Measurements from ENCODE around the gene GOLGA3. TPM values are rescaled to one million over a fixed set of nuclear protein-coding genes. Genes with fewer than 3 reads are reported as not detected.
"Not testable (repeated sequence)": the region's sequence is repeated elsewhere in the genome, so short reads cannot be mapped to it uniquely, and the experiment has no call there.

GOLGA3 gene, protein sequence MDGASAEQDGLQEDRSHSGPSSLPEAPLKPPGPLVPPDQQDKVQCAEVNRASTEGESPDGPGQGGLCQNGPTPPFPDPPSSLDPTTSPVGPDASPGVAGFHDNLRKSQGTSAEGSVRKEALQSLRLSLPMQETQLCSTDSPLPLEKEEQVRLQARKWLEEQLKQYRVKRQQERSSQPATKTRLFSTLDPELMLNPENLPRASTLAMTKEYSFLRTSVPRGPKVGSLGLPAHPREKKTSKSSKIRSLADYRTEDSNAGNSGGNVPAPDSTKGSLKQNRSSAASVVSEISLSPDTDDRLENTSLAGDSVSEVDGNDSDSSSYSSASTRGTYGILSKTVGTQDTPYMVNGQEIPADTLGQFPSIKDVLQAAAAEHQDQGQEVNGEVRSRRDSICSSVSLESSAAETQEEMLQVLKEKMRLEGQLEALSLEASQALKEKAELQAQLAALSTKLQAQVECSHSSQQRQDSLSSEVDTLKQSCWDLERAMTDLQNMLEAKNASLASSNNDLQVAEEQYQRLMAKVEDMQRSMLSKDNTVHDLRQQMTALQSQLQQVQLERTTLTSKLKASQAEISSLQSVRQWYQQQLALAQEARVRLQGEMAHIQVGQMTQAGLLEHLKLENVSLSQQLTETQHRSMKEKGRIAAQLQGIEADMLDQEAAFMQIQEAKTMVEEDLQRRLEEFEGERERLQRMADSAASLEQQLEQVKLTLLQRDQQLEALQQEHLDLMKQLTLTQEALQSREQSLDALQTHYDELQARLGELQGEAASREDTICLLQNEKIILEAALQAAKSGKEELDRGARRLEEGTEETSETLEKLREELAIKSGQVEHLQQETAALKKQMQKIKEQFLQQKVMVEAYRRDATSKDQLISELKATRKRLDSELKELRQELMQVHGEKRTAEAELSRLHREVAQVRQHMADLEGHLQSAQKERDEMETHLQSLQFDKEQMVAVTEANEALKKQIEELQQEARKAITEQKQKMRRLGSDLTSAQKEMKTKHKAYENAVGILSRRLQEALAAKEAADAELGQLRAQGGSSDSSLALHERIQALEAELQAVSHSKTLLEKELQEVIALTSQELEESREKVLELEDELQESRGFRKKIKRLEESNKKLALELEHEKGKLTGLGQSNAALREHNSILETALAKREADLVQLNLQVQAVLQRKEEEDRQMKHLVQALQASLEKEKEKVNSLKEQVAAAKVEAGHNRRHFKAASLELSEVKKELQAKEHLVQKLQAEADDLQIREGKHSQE (N-terminal part only)
- total RNA-seq (40.4 and 50.8 TPM in 2 replicates), polyA plus RNA-seq (12.2 and 15.3 TPM in 2 replicates)

DNA sequence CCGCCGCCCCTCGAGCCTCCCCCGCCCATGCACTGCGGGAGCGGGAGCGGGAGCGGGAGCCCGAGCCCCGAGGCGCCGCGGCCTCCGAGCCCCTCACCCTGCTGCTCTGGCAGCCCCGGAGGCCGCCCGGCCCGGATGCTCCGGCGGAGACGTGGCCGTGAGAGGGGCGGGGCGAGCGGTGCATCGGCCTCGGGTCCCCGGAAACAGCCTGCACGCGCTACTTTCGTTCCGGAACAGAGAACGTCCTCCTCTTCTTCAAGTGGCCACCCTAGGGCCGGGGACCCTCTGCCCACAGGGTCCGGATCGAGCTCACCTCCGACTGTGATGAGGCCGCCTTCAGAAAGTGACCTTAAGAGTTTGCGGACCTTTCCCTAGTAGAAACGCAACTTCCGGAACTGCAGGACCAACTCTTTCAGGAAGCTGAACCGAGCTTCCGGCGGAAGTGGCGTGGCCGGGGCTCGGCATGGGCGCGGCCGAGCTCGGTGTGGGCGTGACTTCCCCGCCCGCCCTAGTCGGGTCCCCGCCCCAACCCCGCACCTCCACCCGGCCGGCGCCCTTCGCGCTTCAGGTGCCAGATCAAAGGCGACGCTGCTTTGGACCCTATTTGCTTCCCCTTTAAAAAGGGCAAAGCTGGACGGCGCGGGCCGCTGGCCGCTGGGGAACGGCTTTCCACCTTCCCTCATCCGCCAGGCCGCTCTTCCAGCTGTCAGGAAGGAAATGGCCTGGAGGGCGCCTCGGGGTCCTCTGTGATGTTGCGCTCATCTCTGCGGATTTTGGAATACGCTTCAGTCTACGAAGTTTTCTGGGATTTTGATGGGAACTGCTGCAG is at the start of gene GOLGA3:
TSS of gene GOLGA3 (minus strand) at position 164 of the 829 bp plus-strand sequence. CDS start 6,741 bp downstream, outside the sequence.
- Histone ChIP-seq H3K9me3 (ENCODE audit: low read depth) (no peaks in the 10 kb centered on the region), H3K36me3 (no peaks in the 10 kb centered on the region), H3K4me3 (peak within 1 kb of the TSS; percentile 44), H3K27ac (peak within 1 kb of the TSS; percentile 98), H3K27me3 (no peaks in the 10 kb centered on the region), H3K4me1 (ENCODE audit: low read depth) (no peaks in the 10 kb centered on the region)
- TF ChIP-seq, protein P1, sequence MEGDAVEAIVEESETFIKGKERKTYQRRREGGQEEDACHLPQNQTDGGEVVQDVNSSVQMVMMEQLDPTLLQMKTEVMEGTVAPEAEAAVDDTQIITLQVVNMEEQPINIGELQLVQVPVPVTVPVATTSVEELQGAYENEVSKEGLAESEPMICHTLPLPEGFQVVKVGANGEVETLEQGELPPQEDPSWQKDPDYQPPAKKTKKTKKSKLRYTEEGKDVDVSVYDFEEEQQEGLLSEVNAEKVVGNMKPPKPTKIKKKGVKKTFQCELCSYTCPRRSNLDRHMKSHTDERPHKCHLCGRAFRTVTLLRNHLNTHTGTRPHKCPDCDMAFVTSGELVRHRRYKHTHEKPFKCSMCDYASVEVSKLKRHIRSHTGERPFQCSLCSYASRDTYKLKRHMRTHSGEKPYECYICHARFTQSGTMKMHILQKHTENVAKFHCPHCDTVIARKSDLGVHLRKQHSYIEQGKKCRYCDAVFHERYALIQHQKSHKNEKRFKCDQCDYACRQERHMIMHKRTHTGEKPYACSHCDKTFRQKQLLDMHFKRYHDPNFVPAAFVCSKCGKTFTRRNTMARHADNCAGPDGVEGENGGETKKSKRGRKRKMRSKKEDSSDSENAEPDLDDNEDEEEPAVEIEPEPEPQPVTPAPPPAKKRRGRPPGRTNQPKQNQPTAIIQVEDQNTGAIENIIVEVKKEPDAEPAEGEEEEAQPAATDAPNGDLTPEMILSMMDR (IDR thresholded peaks at IDR 0.05; ENCODE audit: low read depth, low read length): no peak
- peak; percentile 96 to 97 for DNase-seq (ENCODE audit: low read depth in 1 of 2, low spot score in 1 of 2)

DNA sequence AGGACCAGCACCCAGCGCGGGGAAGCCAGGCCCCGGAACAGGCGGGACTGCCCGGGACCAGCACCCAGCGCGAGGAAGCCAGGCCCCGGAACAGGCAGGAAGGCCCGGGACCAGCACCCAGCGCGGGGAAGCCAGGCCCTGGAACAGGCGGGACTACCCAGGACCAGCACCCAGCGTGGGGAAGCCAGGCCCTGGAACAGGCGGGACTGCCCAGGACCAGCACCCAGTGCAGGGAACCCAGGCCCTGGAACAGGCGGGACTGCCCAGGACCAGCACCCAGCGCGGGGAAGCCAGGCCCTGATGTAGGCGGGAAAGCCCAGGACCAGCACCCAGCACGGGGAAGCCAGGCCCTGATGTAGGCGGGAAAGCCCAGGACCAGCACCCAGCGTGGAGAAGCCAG is 46.0 kb upstream of the GOLGA3 start:
- H3K27ac ChIP-seq; DNase-seq (ENCODE audit: low read depth in 1 of 2, low spot score in 1 of 2); H3K27me3 ChIP-seq; H3K4me3 ChIP-seq; H3K4me1 ChIP-seq (ENCODE audit: low read depth); H3K9me3 ChIP-seq (ENCODE audit: low read depth): not testable (repeated sequence)
- H3K36me3 ChIP-seq: peaks cover 13% of the 10 kb centered on the region

DNA sequence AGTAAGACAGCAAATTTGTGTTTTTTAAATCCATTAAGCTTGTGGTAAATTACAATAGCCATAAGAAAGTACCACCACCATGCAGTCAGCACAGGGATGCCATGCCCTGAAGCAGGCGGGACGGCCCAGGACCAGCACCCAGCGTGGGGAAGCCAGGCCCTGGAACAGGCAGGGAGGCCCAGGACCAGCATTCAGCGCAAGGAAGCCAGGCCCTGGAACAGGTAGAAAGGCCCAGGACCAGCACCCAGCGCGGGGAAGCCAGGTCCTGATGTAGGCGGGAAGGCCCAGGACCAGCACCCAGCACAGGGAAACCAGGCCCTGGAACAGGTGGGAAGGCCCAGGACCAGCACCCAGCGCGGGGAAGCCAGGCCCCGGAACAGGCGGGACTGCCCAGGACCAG is 45.5 kb upstream of the GOLGA3 start:
- Histone ChIP-seq H3K4me1 (ENCODE audit: low read depth) (no peaks in the 10 kb centered on the region), H3K36me3 (peaks cover 18% of the 10 kb centered on the region), H3K9me3 (ENCODE audit: low read depth) (no peaks in the 10 kb centered on the region), H3K4me3 (no peak overlapping the region), H3K27ac (no peak overlapping the region), H3K27me3 (no peaks in the 10 kb centered on the region)
- TF ChIP-seq, protein P1 (IDR thresholded peaks at IDR 0.05; ENCODE audit: low read depth, low read length): no peak
- no peak for DNase-seq (ENCODE audit: low read depth in 1 of 2, low spot score in 1 of 2)

DNA sequence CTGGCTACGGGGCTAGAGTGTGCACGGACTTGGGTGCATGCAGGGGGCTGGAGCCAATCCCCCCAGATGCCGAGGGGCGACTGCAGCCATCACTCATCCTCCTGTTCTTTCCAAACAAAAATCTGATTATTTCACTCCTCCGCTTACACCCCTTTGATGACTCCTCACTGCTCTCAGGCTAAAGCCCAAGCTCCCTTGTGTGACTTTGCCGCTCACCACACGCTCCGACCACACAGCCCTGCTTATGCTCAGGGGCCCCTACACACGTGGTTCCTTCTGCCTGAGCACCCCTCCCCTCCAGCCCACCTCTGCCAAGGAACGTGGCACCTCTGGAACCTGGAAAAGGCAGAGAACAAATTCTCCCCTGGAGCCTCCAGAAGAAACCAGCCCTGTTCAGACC is 45.1 kb upstream of the GOLGA3 start:
- no peaks in the 10 kb centered on the region for H3K27me3 ChIP-seq
- TF ChIP-seq, protein P1 (IDR thresholded peaks at IDR 0.05; ENCODE audit: low read depth, low read length): no peak
- no peak for DNase-seq (ENCODE audit: low read depth in 1 of 2, low spot score in 1 of 2)
- peaks cover 18% of the 10 kb centered on the region for H3K36me3 ChIP-seq
- H3K4me1 ChIP-seq (ENCODE audit: low read depth): no peaks in the 10 kb centered on the region
- H3K27ac ChIP-seq: no peak overlapping the region
- H3K4me3 ChIP-seq: no peak overlapping the region
- no peaks in the 10 kb centered on the region for H3K9me3 ChIP-seq (ENCODE audit: low read depth)

DNA sequence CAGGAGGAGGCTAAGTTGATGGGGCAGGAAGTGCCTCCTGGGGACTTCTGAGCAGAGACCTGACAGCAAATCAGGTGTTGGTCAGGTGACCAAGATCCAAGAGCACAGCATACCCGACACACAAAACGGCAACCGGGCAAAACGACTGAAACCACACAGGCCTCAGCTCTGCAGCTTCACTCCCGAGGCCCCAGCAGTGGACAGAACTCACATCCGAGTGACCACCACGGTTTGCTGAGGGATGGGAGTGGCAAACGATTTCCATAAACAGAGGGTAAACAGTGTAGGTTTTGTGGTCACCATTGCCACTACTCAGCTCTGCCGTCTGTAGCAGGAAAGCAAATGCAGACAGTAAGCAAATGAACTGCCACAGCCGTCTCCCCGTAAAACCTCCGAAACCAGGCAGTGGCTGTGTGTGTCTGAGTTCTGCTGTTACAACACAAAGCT is 44.3 kb upstream of the GOLGA3 start:
- Histone ChIP-seq H3K4me1 (ENCODE audit: low read depth) (no peaks in the 10 kb centered on the region), H3K27ac (no peak overlapping the region), H3K27me3 (no peaks in the 10 kb centered on the region), H3K9me3 (ENCODE audit: low read depth) (no peaks in the 10 kb centered on the region), H3K4me3 (no peak overlapping the region), H3K36me3 (peaks cover 18% of the 10 kb centered on the region)
- TF ChIP-seq, protein P1 (IDR thresholded peaks at IDR 0.05; ENCODE audit: low read depth, low read length): no peak
- DNase-seq (ENCODE audit: low read depth in 1 of 2, low spot score in 1 of 2): no peak
